GM20431 (cell line): ENCODE data around the gene RAB32.
"Not testable (repeated sequence)": the region's sequence is repeated elsewhere in the genome, so short reads cannot be mapped to it uniquely, and the experiment has no call there.

ENCODE experiments used
- in situ Hi-C: fragments of 300-500 bp; cut with MseI, MboI; formaldehyde crosslinking; loops from one replicate; pipeline ENCODE4 v1.15.0; 2020; ENCODE audit warnings: low sequenced_read_pairs; ENCODE audit not compliant: unreplicated experiment

The RAB32 gene

DNA sequence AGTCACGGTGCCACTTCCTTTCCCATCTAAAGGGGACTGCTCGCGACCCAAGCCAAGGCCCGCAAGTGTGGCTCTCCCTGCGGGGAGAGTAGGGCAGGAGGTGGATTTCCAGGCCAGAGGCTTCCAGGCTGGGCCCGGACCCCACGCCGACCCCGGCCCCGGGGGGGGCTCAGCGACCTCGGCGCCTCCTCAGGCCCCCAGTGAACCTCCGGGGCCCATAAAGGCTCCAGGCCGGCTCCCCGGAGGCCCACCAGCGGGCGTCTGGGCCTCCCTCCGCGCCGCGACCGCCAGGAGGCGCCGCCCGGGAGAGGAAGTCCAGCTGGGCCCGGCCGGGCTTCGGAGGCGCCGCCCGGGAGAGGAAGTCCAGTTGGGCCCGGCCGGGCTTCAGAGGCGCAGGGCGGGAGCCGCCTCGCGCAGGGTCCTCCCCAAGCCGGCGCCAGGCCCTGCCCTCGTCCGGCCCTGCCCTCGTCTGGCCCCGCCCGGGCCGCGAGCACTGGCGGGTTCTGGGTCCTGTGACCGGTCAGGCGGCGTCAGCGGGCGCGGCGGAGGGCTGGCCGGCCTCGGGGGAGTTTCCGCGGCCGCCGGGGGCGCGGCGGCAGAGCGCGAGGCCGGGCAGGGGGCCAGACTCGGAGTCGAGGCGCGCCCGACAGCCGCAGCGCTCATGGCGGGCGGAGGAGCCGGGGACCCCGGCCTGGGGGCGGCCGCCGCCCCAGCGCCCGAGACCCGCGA is at the start of gene RAB32:
TSS of gene RAB32 (plus strand) at position 623 of the 729 bp plus-strand sequence. CDS start at position 662, 39 bp downstream.
- in situ Hi-C loops, result no loop called here

- in situ Hi-C loops, result no loop called here
Measured at GRCh38 chr6:146498309-146498708, 45.3 kb upstream of the RAB32 start.

- in situ Hi-C loops, result no loop called here
Measured at GRCh38 chr6:146503096-146503495, 40.5 kb upstream of the RAB32 start.

- in situ Hi-C loops, result no loop called here
Measured at GRCh38 chr6:146515212-146515611, 28.4 kb upstream of the RAB32 start.

GRCh38 chr6:146526192-146526591 is 17.4 kb upstream of the RAB32 start:
- in situ Hi-C loops, result no loop called here

DNA sequence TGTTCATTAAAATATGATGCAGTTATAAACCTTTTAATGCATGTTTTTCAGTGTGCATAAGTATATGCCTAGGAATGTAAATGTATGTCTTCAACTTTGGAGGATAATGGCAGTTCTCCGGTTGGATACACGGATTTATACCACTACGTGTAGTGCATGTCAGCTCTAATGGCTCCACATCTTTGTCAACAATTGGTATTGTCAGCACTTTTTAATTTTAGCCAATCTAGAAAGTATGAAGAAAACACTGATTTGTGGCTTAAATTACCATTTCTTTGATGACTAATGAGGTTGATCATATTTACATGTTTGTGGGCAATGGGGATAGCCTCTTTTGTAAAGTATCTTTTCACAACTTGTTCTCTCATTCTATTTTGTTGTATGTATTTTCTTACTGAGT is 10.9 kb upstream of the RAB32 start:
- in situ Hi-C loops, result no loop called here

GRCh38 chr6:146542881-146543210 is 787 bp upstream of the RAB32 start:
- in situ Hi-C loops, result no loop called here

DNA sequence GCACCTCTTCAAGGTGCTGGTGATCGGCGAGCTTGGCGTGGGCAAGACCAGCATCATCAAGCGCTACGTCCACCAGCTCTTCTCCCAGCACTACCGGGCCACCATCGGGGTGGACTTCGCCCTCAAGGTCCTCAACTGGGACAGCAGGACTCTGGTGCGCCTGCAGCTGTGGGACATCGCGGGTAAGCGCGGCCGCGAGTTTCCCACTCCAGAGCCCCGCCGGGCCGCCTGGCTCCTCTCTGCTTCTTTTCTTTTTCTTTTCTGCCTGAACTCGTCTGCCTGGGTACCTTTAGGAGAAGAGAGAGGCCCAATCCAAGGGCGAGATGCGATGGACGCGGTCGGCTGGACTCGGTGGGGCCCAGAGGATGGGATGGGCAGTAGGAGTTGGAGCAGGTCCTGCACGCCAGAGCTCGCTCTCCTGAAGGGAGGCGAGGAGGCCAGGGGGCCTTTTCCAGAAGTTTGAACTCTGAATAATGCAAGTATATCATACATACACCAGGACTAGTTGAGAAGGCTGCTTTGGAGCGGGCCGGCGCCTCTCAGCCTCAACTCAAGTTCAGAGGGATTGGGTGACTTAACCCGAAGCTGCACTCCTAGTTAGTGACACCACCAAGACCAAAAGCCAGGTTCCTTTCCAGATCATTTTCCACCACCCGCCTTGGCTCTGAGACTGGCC is 445 bp downstream of the RAB32 start:
- in situ Hi-C loops, result no loop called here

DNA sequence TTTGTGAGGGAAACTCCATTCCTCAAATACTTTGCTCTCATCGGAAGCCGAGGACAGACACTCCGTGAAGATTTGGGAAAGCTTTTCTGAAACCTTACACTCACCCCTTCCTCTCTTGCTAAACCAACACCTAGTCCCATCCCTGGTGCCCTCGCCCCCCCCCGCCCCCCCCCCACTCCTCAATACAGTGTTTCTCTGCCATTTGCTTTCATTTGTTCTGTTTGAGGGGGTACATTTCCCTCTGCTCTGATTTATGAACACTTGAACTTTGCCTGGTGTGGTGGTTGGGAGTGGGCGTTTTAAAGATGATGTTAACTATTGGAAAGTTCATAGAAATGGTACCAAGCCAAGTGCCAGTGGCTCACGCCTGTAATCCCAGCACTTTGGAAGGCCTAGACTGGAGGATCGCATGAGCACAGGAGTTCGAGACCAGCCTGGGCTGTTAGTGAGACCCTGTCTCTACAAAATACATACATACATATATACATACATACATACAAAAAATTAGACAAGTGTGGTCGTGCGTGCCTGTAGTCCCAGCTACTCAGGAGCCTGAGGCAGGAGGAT is 1.1 kb downstream of the RAB32 start:
- in situ Hi-C loops, result no loop called here

- in situ Hi-C loops, result no loop called here
Measured at GRCh38 chr6:146545581-146545980, 1.9 kb downstream of the RAB32 start.

DNA sequence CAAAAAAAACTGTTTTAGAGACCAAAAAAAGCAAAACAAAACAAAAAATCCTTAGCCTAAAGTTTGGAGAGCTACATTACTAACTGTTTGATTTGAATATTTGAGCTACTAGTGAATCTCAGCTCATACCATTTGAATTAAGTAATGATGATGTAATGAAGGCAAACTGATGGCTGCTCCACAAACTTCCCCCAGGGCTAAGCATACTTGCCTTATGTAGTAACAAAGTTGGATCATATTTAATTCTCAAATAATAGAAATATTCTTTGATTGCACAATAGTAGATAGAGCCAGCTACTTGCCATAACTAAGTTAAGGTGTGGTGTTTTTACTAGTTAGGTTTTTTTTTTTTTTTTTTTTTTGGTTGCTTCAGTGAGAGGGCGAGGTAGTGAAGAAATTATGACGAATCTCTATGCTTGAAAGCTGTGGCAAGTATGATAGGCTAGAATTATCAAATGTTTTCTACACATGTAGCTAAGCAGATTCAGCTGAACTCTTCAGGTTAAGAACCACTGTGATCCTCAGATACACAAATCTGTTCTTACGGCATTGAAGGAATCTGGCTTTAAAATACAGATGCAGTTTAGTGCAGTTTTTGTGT is 2.9 kb downstream of the RAB32 start:
- in situ Hi-C loops, result no loop called here

DNA sequence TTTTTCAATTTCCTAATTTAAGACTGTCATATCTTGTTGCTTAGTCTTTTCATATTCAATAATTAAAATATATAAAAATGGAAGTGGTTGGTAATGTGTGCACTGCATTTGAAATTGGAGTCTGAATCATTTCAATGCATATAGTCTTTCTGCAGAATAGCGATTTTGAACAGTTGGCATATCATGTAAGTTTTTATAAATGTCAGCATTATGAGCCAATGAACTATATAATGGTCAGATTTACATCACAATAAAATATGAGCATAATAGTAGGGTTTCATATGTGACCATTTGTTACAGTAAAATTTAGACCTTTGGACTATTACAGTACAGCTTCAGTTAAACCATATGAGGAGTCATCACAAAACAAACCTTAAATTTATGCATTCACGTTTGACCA is 4.3 kb downstream of the RAB32 start:
- in situ Hi-C loops, result no loop called here

- in situ Hi-C loops, result no loop called here
Measured at GRCh38 chr6:146548898-146549374, 5.3 kb downstream of the RAB32 start.

DNA sequence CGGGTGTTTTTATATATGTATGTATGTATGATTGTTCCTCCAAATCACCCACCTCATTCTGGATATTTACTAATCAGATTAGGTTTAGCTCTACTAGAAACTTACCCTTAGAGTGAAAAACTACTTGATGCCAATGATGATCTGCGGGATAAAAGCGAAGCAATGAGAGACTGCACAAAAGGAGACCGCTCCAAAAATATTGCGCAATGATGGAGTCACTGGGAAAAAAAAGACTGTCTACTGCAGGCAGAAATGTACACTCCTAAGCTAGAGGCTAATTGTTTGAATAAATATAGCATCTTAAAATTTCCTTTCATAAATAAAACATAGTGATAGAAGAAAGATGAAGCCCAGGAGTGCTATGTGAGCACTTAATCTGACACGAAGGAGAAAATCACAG is 7.3 kb downstream of the RAB32 start:
- in situ Hi-C loops, result no loop called here

DNA sequence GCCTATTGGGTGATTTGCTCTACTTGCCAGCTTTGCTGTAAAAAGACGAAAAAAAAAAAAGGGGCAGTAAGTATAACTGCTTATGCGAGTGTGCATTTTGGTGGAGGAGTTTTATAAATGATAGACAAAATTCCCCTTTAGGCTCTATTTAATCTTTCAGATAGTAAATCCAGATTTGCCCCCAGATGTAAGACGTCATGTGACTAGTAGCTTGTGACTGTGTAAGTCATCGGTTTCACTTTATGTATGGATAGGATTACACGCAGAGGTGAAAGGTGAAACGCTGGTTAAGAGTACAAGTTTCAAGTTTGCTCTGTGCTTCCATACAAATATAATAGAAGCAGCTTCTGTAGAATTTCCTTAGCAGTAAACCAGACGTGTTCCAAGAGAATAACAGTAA is 7.9 kb downstream of the RAB32 start:
- in situ Hi-C loops, result no loop called here

DNA sequence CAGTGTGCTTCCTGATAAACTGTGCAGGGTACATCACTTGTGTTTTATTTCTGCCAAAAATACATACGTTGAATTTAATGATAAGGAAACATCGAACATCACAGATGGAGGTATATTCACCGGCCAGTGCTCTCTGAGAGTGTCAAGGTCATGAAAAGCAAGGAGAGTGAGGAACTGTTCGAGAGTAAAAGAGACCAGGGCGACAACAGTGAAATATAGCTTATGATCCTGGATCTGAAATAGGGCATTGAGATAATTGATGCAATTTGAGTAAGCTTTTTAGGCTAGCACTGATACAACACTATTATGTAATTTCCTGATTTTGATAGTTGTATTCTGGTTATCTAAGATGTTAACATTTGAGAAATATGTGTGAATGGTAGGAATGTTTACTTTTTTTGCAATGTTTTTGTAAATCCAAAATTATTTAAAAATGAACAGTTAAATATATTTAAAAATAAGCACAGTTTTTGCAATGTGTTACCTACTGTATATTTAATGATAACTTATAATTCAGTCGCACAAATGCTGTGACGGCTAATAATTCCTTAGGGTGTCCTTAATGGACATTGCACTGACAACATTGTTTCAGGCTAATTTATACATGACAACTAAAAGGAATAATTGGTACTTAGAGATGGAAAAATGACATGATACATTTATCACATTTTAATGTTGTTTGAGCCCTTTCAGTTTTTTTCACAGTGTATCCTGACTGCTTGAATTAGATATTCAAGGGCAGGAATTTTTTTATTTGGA is 9.9 kb downstream of the RAB32 start:
- in situ Hi-C loops, result no loop called here

DNA sequence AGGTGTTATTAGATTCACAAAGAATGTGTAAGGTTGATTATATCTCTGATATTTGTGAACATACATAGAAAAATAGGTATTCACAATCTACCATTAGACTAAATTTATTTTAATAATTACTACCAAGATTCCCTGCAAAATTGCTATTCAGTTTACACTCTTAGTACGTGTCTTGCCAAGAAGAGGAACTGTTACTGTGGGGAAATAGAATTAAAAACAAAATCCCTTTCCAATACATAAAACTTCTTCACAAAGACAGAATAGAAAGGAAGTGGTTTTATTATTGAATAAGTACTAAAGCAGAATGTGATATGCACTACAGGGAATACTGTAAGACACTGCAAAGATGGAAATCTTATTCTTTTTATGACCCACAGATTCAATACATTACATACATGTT is 17.0 kb downstream of the RAB32 start:
- in situ Hi-C loops, result no loop called here

DNA sequence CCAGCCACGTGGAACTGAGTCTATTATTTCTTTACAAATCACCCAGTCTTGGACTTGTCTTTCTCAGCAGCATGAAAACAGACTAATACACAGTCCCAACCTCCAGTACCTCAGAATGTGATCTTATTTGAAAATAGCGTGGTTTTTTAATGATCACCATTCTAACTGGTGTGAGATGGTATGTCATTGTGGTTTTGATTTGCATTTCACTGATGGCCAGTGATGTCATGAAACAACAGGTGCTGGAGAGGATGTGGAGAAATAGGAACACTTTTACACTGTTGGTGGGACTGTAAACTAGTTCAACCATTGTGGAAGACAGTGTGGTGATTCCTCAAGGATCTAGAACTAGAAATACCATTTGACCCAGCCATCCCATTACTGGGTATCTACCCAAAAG is 23.0 kb downstream of the RAB32 start:
- in situ Hi-C loops, result not testable (repeated sequence)

GRCh38 chr6:146568619-146569018 is 25.0 kb downstream of the RAB32 start:
- in situ Hi-C loops, result not testable (repeated sequence)

- in situ Hi-C loops, result no loop called here
Measured at GRCh38 chr6:146574211-146574610, 30.6 kb downstream of the RAB32 start.
